HG03565 (cell line): ENCODE results near the gene GCK.
"Not testable (repeated sequence)": the region's sequence is repeated elsewhere in the genome, so short reads cannot be mapped to it uniquely, and the experiment has no call there.

Experiments used
- ATAC-seq: cut with Tn5 transposase; IDR thresholded peaks from one replicate; pipeline ENCODE4 v1.9.1; 2021; ENCODE audit warnings: mild to moderate bottlenecking, moderate library complexity; ENCODE audit not compliant: unreplicated experiment

Gene GCK

DNA sequence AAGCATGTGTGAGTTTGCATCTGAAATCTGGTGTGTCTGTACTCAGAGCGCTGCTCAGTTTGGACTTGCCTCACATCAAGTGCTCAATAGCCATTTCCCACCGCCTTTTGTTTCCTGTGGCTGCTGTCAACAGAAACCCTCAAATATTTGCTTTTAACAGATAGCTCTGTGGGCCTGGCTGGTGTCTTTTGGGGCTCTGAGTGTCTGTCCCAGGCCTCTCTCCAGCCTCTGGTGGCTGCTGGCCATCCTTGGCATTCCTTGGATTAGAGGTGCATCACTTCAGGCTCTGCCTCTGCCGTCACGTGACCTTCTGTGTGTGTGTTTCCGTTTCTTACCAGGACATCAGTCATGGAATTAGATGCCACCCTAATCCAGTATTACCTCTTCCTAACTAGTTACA is 20.9 kb upstream of the GCK start:
- ATAC-seq: no peak

DNA sequence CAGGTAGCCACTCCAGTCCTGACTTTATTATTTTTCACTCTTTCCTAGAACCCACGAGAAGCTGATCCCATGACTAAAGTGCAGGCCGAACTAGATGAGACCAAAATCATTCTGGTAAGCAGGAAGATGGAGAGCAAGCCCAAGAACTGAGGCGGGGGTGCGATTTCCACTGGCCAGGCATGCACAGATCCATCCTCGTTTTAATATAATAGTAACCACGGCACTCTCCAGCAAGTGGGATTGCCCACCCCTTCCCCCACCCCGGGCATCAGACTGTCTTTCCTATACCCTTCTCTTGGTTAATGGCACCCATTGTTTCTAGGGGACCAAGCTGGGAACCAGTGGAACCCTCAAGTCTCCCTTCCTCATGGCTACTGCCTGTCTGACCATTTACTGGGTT is 18.8 kb upstream of the GCK start:
- no peak for ATAC-seq

DNA sequence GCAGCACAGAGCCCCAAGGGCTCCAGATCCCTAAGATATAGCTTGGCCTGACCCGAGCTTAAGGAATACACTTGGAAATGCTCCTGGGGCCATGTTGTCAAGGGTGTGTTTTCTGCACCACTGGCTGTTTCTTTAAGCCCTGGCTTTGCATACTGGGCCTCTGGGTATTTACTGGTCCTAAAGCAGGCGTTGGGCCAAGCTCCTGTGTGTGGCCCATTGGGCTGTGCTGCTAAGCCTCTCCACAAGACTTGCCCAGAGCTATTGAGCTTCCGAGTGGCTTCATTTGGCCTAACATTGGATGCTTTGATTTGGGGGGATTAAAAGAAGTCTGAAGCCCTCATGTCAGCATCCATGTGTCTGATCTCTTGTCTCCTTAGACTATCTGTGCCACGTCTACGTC is 16.8 kb upstream of the GCK start:
- no peak for ATAC-seq

DNA sequence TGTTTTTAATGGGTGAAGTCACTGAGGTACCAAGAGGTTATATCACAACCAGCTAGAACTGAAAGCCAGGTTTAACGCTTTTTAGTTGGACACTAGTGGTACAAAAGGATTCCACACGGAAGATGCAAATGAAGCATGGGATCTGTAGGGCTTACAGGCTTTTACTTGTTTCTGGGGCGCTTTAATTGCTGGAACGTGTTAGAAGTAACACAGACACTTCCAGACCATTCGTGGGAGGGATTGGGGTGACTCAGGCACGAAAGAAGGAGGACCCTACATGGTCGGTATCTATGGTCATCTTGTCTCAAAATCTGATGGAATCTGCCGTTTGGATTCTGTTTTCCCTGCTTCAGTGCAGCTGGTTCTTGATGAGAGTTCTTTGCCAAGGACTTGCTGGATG is 12.6 kb upstream of the GCK start:
- no peak for ATAC-seq

DNA sequence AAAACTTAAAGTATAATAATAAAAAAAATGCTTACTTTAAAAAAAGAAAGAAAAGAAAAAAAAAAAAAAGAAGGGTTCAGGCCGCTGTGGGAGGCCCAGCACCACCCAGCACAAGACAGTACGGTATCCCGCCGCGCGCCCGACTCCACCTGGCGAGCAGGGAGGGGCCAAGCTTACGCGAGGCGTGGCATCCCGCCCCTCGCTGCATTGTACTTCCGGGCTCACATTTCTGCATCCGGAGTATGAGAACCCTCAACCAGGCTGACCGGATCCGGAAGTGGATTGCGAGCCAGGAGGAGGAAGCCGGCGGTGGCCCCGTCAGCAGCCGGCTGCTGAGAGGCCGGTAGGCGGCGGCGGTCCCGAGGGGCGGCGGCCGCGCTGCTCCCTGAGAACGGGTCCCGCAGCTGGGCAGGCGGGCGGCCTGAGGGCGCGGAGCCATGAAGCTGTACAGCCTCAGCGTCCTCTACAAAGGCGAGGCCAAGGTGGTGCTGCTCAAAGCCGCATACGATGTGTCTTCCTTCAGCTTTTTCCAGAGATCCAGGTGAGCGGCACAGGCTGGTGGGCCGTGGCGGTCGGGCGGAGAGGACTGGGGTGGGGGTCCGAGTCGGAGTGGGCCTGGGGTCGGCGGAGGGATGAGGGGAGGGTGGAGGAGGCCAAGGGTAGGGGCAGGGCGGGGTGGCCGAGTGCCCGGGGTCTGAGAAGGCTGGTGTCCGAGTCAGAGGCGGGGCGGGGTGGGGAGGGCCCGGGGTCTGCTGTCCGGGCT is 11.6 kb upstream of the GCK start, which contains the start of gene YKT6:
TSS of gene YKT6 (plus strand) at position 280 of the 763 bp plus-strand sequence. CDS start at position 438, 158 bp downstream.
- peak; percentile 96 for ATAC-seq

DNA sequence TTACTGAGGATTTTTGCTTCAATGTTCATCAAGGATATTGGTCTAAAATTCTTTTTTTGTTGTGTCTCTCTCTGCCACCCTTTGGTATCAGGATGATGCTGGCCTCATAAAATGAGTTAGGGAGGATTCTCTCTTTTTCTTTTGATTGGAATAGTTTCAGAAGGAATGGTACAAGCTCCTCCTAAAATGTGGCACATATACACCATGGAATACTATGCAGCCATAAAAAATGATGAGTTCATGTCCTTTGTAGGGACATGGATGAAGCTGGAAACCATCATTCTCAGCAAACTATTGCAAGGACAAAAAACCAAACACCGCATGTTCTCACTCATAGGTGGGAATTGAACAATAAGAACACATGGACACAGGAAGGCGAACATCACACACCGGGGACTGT is 10.9 kb upstream of the GCK start:
- ATAC-seq: not testable (repeated sequence)

DNA sequence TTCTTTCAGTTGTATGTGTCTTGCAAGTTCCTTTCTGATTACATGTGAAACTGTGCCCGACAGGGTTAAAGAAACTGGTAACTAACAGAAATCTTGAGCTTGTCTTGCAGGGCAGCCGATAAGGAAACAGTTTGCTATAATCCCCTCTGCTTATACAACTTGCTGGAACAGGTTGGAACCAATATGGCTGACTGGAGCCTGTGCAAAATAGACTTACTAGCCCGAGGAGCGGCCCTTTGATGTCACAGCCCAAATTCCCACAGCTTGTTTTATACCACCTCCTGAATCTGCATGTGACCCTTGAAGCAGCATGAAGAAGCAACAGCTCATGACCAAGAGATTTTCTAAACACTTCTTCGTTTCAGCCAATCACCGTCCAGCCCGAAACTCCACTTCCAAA is 8.2 kb upstream of the GCK start:
- ATAC-seq: no peak

DNA sequence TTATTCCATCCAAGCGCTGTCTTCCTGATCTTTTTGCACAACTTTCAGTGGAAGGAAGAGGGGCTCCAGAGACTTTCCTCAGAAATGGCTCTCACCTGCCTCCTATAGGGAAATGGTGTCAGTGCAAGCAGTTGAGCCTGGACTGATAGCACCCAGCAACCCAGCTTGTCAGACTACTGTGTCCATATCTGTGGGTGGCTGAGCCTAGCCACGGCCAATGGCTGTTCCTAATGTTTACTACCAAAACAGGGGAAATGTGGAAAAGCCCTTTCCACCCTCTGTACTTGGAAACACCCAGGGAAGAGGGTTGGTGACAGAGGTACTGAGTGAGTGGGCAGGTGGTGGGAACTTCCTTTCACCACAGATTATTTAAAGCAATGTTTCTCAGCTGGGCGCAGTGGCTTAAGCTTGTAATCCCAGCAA is 7.2 kb upstream of the GCK start:
- ATAC-seq: no peak

DNA sequence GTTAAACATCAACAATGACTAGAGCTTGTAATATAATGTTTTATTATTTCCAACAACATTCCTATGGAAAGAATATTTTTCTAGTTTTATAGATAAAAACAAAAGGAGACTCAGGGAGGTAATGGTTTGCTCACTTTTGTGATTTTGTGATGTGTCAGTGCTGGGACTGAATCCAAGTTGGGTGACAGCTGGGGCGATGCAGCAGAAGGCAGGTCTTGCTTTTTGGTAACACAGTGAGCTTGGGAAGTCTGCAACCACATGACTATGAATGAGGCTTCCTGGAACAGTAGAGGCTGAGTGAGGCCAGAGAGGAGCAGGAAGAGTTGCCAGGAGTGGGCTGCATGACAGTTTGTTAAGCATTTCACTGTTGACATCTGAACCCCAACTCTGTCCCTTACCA is 6.7 kb upstream of the GCK start:
- ATAC-seq: no peak

DNA sequence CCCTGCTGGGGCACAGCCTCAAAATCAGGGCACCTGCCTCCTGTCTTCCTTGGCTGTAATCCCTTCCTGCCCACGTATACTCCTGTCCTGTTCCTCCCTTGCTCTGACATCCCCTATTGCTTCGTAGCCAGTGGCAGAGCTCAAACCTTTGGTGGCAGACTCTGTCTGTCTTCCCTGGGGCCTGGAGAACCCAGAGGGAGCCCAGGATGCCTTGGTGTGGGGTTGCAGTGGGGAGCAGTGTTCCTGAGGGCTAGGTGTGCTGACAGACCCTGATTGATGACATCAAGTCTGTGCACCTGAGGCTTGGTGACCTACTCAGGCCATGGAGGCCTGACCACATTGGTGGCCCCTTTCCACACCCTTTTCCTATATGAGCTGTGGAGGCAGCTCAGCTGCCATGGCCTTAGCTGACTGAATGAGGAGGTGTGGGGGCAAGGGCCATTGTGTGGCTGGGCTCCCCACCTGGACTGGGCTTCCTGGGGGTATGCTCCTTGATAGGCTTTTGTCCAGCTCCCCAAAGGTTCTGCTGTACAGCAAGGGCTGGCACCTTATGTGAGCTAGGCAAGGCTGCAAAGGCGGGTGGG is 5.4 kb upstream of the GCK start:
- ATAC-seq: no peak

DNA sequence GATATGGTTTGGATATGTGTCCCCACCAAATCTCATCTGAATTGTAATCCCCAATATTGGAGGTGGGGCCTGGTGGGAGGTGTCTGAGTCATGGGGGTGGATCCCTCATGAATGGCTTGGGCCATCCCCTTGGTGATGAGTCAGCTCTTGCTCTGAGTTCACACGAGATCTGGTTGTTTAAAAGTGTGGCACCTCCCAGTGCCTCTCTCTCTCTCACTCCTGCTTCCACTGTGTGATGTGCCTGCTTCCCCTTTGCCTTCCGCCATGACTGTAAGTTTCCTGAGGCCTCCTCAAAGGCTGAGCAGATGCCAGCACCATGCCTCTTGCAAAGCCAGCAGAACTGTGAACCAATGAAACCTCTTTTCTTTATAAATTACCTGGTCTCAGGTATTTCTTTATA is 4.8 kb upstream of the GCK start:
- ATAC-seq: no peak

DNA sequence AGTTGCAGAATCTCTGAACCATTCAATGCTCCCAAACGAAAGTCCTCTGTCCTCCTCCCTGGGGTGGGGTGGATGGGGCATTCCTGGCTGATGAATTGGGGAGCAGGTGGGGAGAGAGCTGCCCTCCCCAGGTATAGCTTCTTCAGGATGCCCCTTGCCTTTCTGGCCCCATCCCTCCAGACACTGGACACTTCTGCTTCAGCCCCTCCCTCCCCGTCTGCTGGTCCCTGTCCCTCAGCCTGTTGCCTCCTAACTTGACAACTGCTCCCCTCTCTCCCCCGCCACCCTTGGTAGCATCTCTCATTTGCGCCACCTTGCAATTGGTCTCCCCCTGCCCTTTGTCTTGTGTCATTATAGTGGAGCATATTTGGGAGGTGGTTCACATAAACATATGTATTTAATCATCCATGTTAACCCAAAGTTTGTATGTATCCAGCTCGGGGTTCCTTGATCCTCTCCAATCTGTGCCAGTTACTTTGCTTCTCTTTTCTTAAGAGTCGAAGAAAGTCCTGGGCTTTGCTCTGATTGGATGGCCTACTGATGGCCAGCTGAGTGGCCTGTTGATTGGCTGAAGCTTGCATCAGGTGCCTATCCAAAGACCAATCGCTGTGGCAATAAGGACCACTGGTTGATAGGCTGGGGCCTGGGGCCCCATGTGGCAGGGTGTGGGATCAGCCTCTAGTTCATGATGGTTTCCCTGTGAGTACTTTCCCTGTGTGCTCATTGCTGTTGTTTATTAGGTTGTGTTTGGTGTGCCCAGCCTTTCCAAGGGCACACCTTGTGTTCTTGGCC is 4.0 kb upstream of the GCK start:
- ATAC-seq: no peak

DNA sequence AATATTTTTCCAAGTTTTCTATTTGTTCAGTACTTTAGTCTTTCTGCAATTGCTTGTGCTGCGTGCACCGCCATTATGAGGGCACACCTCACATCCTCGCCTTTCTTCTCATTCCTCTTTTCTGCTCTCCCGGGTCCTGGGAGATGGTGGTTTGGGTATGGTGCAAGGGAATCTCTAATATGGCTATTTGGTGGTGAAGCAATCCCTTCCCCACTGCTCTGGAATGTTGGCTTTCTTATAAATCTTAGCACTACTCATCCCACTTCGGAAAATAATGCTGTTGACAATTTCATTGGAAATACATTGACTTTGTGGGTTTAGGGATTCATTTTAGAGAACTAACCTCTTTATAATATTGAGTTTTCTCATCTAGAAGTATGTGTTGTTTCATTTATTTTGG is 1.9 kb upstream of the GCK start:
- ATAC-seq: no peak

DNA sequence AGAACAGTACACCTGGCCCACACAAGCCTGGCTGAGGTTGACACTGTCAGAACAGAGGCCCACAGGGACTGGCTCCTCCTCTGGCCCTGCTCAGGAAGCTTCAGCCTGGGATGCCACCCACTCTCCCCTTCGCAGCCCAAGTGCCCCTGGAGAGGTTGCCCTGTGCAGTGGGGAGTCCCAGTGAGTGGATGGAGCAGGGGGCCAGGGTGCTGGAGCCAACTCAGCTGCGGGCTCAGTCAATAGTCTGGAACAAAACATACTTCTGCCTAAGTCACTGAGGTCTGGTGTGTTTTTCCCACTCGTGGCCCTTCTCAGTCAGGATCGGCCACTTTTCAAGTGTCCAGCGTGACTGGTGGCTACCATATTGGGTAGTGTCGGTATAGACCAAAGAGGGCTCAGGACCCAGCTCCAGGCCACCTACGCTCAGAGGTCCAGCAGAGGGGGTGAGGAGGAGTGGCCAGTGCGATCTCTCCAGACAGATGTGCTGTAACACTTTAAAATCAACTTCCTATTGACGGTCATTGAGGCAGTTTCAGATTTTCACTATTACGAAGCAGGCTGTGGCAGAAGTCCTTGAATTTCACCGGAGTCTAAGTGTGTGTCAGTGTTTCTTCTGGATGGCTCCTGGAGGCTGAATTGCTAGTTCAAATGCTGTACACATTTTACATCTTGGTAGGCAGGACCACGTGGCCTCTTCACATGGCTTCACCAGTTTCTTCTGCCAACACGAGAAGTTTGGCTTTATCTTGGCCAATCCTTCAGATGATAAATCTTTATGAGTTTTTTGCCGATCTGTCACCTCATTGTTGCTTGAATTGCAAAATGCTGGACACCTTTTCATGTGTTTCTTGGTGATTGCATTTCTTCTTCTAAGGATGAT is 994 bp upstream of the GCK start:
- no peak for ATAC-seq

DNA sequence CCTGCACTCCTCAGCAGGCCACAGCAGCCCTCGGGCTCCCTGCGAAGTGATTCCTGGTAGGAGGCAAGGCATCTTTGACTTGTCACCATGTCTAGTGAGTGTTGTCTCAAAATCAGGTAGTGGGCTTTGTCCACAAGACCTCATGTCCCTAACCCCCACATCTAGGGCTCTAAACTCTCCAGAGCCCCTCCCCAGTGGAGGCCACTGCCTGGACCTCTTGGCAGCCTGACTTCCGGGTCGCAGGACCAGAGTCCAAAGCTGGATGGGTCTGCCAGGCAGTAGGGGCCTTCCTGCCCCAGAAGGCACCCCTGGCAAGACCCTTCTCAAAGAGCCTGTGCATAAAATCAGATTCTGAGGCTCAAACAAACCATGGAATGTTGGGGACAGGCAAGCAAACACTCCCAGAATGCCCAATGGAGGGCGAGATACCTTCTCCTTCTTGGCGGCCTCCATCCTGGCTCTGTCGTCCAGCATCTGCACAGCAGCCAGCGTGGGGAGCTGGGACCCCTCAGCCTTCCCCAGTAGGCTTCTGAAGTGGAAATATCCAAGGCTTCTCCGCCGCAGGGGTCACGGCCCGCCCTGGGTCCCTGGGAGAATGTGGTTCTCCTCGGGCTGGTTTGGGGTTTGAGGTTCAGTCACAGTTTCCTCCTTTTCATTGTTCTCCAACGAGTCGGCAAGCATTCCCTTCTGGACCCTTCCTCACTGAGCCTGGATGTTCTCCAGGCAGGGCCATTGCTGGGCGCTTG is 586 bp downstream of the GCK start:
- no peak for ATAC-seq

DNA sequence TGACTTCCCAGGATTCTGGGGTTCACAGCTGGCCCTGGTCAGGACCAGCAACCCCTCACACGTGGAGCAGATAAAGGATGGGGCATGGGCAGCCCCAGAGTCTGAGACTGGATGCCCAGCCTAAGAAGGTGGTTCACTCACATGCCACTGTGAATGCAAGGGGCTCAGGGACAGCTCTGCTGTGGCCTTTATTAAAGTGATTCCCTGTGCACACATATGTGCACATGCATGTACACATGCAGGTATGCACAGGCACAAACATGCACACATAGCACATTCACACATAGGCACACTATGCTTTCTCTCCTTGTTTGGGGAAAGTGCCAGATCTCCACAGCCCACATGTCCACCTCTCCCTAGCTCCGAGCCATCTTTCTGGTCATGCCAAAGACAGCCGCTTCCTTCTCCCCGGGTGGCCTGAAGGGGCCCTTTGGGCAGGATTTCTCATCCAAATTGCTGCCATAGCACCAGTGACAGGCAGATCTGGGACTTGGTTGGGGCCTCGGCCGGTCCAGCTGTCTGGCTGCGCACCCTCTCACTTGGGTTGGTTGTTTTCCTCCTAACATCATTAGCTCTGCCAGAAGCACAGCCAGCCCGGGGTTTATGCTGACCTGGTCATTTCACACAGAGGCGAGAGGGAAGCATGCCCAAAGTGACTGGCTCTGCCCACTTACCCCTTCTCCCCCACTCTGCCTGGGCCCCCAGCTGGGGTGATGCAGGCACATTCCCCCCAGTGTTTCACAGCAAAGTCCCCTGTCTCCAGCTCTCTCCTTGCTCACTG is 1.4 kb downstream of the GCK start:
- no peak for ATAC-seq

DNA sequence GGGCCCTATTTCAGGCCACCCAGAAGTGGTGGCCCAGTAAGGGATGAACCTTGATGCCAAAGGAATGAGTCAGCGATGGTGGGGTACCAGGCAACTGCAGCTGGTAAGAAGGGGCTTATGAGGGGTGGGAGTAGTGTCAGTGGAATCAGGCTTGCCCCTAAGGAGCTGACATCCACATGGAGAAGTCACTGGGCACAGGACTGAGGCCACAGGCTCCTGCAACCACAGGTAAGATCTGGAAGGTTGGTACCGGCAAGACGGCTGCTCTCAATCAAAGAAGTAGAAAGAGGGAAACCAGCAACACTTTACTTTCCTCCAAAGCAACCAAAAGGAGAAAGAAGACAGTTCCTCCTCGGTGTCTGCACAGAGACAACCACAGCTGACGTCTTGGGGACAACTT is 2.5 kb downstream of the GCK start:
- no peak for ATAC-seq

DNA sequence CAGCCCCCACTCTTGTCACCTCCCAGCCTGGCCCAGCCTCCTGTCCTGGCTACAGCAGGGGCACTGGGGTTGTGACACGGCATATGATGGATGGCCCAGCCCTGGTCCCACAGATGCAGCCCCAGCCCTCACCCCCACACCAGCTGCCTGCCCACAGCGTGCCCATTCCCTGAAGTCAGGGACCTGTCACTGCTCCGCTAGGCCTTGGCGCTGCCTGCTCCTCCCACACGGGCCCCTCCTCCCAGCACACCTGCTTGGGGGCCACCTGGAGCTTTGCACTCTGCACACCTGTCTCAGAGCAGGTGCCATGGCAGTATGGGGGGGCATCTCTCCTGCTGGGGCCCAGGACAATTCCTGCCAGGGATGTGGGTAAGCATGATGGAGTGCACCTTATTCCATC is 3.5 kb downstream of the GCK start:
- no peak for ATAC-seq

DNA sequence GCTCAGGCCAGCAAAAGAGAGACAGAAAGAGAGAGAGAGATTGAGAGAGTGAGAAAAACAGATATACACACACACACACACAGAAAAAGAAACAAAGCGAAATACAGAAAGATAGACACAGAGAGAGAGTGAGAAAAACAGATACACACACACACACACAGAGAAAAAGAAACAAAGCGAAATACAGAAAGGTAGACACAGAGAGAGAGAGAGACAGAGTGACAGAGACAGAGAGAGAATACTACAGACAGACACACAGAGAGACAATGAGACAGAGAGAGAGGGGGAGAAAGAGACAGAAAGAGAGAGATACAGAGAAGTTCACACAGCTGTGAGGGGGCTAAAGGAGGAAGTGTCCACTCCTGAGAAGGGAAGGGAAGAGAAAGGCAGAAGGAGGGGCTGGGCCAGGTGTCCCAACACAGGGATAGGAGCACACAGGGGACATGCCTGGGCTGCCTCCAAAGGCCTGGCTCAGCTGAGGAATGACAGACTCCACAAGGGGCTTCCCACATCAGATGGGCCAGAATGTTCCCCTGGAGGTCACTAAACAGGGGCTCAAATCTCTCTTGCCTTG is 4.3 kb downstream of the GCK start:
- ATAC-seq: no peak
